HG02798 (cell line): ENCODE results near the gene CES3.

Experiments used
- ATAC-seq: cut with Tn5 transposase; IDR thresholded peaks from one replicate; pipeline ENCODE4 v1.9.1; 2021; ENCODE audit warnings: mild to moderate bottlenecking; ENCODE audit not compliant: unreplicated experiment, poor library complexity

Gene CES3, protein sequence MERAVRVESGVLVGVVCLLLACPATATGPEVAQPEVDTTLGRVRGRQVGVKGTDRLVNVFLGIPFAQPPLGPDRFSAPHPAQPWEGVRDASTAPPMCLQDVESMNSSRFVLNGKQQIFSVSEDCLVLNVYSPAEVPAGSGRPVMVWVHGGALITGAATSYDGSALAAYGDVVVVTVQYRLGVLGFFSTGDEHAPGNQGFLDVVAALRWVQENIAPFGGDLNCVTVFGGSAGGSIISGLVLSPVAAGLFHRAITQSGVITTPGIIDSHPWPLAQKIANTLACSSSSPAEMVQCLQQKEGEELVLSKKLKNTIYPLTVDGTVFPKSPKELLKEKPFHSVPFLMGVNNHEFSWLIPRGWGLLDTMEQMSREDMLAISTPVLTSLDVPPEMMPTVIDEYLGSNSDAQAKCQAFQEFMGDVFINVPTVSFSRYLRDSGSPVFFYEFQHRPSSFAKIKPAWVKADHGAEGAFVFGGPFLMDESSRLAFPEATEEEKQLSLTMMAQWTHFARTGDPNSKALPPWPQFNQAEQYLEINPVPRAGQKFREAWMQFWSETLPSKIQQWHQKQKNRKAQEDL

DNA sequence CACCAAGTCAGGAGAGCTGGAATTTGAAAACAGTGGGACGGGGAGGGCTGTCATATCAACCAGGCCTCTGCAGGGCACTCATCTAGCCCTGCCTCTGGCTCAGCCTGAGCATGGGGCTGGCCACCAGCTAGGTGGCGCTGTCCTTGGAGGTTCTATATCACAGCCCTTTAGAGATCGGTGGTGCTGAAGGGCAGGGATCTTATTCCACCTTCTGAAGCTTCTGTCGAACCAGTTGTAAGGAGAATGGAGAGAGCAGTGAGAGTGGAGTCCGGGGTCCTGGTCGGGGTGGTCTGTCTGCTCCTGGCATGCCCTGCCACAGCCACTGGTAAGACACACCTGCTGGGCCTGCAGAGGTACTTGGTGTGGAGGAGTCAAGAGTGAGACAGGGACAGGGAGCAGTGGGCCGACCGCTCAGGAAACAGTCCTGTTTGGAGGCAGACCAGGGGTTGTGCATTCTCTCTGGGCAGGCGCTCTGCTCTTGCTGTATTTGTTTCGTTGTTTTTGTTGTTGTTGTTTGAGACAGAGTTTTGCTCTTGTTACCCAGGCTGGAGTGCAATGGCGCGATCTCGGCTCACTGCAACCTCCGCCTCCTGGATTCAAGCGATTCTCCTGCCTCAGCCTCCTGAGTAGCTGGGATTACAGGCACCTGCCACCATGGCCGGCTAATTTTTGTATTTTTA is at the start of gene CES3:
TSS of gene CES3 (plus strand) at position 202 of the 680 bp plus-strand sequence. CDS start at position 244, 42 bp downstream.
- ATAC-seq = peak; percentile 81

DNA sequence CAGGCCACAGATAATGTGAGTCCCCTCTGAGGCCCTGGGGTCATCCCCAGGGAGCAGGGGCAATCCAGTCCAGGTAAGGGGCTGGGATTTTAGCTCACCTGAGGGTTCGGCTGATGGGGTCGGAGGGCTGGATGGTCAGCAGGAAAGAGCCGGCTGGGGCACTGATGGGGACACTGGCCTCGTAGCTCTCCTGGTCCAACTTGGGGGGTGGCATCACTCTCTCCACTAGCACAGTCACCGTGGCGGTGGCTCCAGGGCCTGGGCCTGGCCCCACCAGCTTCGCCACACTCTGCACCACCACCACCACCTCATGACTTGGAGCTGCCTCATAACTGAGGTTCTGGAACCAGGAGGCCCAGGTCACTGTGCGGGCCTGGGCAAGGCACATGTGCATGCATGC is 49.3 kb upstream of the CES3 start:
- ATAC-seq = no peak

DNA sequence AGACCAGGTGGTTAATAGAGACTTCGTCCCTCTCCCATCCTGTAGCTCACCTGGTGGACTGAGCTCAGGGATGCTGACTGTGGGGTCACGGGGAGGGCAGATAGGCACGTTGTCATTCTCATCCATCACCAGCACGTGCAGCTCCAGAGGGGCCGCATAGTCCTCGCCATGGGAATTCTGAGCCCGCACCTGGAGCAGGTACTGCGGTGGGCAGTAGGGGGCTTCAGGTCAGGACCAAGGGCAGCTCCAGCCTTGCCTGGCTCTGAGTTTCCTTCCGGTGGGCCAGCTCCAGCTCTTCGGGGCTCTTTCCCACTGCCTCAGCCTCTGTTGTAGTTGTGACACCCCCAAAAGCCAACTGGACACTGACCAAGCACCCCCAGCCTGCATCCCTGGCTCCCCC is 48.0 kb upstream of the CES3 start:
- ATAC-seq = no peak

DNA sequence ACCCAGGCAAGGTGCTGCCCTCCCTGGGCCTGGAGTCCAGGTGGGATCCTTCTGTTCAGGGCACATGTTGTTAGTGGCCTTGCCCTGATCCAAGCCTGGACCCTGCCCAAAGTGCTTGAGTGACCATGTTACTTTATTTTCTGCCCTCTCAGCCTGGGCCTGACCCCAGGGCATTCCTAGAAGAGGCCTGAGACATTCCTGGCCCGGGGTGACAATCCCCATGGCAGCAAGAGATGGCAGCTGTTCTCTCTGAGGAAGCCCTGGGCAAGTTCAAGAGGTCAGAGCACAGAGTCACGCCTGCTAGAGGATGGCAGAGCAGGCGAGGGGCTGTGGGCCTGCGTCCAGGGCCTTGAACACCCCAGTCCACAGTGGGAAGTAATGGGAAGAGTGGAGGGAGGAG is 47.4 kb upstream of the CES3 start:
- ATAC-seq = no peak

DNA sequence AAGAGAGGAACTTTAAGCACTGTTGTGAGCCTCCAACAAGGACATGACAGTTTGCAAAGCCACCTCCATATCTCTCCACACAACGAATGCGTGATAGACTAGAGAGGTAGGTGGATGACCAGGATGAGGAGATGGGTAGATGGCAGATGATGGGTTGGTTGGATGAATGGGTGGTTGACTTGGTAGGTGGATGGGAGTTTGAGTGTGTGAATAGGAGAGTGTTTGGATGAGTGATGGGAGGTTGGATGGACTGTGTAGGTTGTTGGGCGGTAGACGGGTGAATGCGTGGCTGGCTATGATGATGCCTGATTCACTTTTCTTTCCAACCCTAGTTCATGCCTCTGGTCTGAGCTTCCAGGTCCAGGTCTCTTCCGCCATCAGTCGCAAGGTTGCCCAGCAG is 46.5 kb upstream of the CES3 start:
- no peak for ATAC-seq

DNA sequence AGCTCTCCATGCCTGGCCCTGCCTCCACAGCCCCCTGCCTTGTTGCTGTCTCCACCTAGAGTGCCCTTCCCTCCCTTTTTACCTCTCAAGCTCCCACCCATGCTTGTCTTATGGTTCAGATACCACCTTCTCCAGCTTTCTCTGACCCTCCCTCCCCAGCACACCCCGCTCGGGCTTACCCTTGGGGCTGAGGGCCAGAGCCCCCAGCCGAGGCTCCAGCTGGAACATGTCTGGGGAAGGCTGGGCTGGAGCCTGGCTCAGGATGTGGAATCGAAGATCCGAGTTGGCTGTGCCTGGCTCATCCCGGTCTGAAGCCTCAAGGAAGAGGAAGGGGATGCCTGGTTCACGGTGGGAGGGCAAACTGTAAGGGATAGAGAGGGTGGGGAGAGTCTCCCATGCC is 46.0 kb upstream of the CES3 start:
- ATAC-seq = no peak

DNA sequence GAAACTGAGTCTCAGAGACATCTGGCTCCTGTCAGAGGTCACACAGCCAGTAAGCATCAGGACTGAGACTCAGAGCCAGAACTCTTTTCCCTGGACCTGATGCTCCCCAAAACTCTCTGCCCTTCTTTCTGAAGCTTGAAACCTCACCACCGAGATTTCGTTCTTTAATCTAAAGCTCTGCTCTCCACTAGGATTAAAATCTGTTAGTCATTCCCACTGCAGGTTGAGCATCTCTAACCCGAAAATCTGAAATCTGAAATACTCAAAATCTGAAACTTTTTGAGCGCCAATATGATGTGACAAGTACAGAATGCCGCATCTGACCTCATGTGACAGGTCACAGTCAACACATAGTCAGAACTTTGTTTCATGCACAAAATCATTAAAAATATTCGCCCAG is 44.5 kb upstream of the CES3 start:
- no peak for ATAC-seq

DNA sequence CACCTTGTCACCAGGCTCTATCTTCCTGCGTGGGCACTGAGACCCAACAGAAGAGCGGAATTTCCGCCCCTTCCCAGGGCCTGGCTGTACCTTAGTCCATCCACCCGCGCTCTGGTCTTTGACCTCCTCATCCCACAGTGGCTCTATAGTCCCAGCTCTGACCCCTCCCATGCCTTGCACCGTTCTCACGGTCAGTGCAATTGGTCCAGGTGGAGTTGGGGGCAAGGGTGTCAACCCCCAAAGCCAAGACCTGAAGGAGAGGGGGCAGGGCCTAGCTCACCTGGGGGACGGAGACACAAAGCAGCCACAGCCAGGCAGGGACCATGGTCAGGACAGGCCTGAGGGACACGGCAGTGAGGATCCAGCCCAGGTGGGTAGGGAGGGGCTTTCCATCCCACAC is 43.3 kb upstream of the CES3 start:
- no peak for ATAC-seq

DNA sequence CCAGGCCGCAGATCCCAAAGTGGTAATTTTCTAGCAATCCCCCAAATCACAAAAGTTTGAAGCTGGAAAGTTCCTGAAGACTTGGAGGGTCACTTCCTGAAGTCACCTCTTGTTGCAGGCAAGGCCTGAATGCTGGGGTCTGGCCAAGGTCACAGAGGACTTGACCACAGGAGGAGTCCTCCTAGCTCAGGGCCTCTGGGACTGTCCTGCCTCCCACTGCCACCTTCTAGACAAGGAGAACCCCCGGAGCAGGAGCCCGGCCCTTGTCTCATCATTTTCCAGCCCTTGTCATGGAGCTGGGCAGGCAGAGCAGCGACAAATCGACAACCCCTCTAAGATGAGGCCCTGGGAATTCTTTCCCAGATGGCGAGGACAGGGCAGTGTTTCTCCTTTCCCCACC is 42.7 kb upstream of the CES3 start:
- no peak for ATAC-seq

DNA sequence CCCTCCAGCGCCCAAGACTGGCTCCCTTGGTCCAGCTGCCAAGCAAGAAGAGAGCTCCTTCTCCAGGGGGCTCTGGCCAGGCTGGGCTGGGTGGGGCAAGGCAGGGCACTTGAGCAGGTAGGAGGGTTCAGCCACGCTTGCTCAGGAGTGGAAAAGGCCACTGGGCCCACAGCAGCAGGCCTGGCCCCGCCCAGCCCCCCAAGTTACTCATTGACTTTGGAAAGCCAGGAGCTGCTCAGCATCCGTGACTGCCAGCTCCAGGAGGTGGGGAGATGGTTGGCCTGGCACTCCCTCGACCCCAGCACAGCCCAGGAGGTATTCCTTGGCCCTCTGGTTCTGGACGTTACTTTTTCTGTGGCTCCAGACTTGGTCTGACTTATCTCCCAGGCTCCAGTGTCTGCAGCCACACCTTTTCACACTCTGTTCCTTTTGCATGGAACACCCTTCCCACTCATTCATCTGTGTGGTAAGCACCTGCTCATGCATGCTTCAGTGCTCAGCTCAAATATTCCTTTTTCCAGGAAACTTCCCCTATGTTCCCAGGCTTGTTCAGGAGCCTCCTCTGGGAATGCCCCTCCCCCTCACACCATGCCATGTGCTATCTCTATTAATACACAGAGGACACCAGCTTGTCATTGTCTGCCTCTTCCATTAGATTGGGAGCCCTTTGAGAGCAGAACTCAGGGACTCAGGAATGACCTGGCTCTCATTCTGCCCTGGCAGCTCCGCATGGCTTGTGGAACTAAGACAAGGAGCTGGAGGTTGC is 42.1 kb upstream of the CES3 start, which contains the start of gene CDH16:
TSS of gene CDH16 (minus strand) at position 83 of the 766 bp plus-strand sequence. CDS start 820 bp downstream, outside the sequence.
- no peak for ATAC-seq

DNA sequence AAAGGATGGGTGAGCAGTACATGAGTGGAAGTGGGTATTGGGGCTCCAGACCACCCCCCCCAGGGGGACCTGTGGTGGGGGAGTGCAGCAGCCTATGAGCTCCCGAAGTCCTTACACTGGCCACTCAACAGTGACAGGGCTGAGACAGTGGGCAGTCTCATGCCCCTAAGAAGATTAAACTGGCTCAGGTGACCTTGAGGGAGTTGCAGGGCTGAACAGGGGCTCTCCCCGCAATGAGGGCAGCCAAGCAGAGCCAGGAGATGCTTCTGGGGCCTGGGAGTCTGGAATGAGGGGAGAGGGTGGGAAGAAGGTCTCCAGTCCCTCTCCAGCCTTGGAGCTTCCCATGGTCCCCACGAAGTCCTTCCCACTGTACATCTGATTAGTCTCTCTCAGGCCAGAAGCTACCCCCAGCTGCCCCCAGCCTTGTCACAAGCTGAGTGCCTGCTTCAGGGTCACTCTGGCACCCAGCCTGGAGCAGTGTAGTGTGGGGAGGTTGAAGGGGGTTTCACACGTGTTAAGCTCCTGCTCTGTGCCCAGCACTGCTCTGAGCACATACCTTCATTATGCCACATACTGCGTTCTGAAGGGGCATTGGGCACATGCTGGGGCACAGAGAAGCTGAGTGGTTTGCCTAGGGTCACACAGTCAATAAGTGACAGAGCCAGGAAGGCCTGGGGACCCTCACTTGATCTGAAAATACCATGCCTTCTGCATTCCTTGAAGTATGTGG is 41.3 kb upstream of the CES3 start:
- no peak for ATAC-seq

DNA sequence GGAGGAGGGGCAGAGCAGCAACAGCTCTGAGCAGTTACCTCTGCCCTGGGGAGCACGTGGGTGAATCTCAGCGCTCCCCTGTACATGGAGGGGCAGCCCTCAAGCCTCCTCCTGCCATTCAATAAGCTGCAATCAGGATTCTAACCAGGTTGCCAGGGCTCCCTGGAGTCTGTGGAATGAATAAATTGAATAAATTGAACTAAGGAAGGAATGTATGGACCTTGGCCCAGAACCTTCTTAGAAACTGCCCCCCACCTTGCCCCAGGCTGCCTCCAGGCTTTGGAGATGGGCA is 40.8 kb upstream of the CES3 start:
- no peak for ATAC-seq

DNA sequence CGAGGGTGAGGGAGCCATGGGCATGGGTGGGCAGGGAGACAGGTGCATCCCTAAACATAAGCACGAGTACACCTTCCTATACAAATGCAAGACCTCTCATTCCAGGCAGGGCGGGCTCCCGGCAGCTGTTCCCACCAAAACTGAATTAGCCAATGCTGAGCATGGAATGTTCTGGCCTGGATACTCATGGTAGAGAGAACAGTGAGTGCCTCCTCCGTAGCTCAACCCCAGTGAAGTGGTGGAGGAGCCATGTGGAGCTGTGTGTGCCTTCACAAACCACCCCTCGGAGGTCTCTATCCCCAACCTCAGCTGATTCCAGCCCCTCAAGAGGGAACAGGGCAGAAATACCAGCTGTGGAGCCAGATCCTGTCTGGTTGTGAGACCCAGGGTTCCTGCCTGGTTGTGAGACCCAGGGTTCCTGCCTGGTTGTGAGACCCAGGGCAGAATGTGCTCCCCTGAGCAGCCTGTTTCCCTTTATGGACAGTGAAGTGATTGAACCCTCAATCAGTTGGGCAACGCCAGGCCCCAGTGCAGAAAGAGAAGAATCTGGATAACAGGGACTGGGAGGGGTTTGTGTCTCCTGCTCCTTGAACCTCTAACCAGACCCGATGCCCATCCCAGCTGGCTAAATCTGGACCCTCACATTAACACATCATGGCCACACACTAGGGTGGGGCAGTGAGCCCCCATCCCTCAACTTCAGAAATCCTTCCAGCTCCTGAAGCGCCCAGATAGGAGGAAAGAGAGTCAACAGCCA is 40.0 kb upstream of the CES3 start:
- no peak for ATAC-seq

DNA sequence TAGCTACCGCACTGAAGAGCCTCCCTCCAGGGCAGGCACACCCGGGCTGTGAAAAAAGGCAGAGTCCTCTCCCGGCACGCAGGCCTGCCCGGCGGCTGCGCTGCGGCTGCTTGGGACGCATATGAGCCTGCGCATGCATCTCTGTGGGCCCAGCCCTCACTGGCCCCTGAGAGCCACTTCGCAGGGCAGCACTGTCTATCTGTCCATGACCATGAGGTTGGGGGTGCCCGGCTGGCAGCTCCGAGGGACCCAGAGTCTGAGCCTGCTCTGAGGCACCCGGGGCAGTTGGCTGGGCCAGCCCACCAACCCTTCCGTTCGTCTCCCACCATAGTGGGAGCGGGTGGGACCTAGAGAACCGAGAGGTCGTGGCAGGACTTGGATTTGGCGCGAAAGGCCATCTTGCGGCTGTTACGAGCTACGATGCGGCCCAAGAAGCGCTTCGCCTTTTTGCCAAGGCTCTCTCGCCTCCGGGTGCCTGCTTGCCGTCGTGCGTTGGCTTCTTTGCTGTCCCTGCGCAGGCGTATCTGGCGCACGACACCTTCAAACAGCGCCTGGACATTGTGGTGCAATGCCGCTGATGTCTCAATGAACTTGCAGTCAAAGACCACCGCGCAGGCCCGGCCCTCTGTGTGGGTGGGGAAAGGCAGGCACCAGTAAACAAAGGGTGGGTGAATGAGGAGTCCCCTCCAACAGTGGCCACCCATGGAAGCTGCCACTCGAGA is 39.2 kb upstream of the CES3 start:
- no peak for ATAC-seq

DNA sequence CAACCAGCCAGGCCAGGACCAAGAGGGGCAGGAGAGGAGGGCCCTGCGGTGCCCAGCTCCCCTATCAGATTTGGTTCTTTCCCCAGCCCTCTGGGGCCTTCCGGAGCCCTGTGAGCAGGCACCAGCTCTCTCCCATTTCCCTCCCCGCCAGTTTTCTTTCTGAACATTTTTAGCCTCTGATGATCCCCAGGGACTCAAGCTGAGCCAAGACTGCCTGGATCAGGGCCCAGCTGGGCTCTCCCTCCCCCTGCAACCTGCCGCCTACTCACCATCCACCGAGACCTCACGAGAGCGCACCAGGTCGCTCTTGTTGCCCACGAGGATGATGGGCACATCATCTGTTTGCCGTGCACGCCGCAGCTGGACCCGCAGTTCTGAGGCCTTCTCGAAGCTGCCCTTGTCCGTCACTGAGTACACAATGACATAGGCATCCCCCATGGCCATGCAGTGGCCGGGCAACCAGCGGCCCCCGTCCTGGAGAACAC is 37.8 kb upstream of the CES3 start:
- ATAC-seq = no peak

DNA sequence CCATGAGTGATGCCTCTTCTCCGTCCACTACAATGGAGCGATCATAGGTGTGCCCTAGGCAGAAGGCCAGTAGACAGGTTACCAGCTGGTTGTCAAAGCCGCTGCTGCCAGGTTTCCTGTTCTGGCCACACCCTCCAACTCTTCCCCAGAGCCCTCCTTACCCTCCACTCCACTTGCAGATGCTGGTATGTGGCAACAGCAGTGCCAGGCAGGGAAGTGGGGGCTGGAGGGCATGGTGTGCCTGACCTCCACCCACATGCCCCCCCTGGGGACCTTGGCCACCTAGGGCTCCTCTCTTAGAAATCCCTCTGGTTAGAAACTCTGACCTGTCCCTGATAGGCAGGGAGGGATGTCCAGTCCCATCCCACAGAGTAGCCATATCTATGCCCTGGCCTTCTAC is 37.2 kb upstream of the CES3 start:
- no peak for ATAC-seq

DNA sequence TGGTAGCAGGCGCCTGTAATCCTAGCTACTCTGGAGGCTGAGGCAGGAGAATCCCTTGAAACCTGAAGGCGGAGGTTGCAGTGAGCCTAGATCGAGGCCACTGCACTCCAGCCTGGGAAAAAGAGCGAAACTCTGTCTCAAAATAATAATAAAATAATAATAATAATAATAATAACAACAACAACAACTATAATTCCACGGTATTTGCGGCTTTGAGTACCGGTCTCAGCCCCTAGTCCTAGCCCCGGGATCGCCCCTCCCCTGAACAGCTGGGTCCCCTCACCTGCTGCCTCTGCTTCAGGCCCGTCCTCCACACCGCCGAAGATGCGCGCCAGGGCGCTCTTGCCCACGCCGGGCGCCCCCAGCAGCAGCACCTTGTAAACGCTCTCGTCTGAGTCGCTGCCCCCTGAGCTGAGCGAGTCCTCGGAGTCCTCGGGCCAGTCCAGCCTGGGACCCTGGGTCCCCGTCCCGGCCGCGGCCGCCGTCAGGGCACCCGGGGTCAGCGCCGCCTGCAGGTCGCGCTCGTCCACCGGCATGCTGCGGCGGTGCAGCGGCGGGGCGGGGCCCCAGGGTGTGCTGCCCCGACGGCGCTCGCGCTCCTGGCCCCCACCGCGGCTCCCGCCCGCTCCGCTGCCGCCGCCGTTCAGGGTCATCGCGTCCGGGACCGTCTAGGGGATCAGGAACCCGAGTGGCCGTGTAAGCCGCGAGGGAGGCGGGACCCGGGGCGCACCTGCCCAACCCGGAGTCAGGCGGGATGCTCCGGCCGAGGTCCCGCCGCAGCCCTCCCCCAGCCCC is 36.3 kb upstream of the CES3 start:
- peak; percentile 28 for ATAC-seq

DNA sequence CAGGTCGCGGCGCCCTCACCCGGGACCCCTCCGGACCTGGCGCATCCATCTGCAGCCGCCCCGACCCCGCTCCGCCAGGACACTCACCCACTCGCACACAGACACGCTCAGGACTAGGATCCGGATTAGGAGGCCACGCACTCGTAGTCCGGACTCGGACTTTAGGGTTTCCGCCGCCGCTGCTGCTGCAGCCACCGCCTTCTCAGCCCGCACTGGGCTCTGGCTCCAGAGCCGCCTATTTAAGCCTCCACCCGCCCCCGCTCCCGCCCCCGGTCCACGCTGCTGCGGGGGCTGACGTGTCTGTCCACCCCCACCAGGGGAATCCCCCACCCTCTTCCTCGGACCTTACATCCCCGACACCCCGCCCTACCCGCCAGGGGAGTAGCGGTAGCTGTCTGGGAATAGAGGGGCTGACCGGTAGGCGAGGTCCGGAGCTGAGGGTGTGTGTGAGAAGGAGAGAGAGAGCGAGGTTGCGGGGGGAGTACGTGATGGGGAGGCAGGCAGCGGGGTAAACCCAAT is 35.7 kb upstream of the CES3 start, which contains the start of gene RRAD:
TSS of gene RRAD (minus strand) at position 214 of the 519 bp plus-strand sequence. CDS start 356 bp downstream, outside the sequence.
- ATAC-seq = peak; percentile 19
